Measurements from ENCODE around the gene KIRREL1.

The KIRREL1 gene

GRCh38 chr1:158062174-158062573 lies 68.7 kb downstream of the KIRREL1 start:
- no peak for DNase-seq (ENCODE audit: low spot score in 2 of 2)
- no peaks in the 10 kb centered on the region for H3K4me1 ChIP-seq
- no peaks in the 10 kb centered on the region for H3K9me3 ChIP-seq
- H3K27me3 ChIP-seq (ENCODE audit: low read depth) = no peaks in the 10 kb centered on the region
- no peaks in the 10 kb centered on the region; the same call in 1 of the 2 replicates for H3K36me3 ChIP-seq (replicated peaks)
- in situ Hi-C loops (cut with MboI; ENCODE audit: low sequenced_read_pairs) = no loop called here
- H3K4me3 ChIP-seq = no peak overlapping the region

DNA sequence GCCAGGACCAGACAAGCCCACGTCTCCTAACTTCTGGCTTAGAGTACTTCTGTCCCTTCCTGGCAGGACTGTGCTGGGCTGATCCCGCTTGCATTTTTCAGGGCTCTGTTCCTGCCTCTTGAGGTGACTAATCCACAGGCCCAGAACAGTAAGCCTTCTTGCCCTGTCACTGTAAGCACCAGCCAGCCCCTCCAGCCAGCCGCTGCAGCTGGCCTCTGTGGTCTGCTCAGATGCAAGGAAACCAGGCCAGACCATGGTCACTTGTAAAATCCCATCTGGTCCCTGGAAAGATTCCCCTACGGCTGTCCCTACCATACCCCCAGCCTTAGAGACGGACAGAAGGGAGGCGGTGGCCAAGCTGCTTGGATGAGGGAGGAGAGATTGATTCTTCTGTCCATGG lies 74.2 kb downstream of the KIRREL1 start:
- Histone ChIP-seq H3K27me3 (ENCODE audit: low read depth) (no peaks in the 10 kb centered on the region), H3K9me3 (no peaks in the 10 kb centered on the region), H3K36me3 (replicated peaks) (0 out of 2 replicates have a peak, but pooled peaks cover 3% of the 10 kb centered on the region), H3K4me1 (no peaks in the 10 kb centered on the region), H3K4me3 (no peak overlapping the region)
- DNase-seq (ENCODE audit: low spot score in 2 of 2) = no peak
- in situ Hi-C loops (cut with MboI; ENCODE audit: low sequenced_read_pairs) = no loop called here

DNA sequence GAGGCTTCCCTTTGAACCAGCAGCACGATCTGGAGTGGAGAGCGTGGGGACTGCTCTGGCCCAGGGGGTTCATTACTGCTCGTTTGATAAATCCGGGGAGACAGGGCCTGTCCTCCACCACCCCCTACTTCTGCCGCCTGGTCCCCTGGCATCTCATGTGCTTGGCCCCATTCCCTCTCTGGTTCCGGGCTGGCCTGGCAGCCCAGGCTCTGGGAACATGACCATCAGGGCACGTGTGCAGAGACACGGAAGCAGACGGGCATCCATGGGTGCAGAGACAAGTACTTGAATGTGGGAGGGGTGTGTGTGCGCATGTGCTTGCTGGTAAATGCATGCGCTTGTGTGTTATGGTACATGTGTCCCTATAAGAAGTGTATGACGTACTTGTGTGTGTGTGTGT lies 75.5 kb downstream of the KIRREL1 start:
- H3K27me3 ChIP-seq (ENCODE audit: low read depth) = no peaks in the 10 kb centered on the region
- H3K4me1 ChIP-seq = peaks cover 9% of the 10 kb centered on the region
- no peak overlapping the region for H3K4me3 ChIP-seq
- DNase-seq (ENCODE audit: low spot score in 2 of 2) = no peak
- in situ Hi-C loops (cut with MboI; ENCODE audit: low sequenced_read_pairs) = no loop called here
- H3K9me3 ChIP-seq = no peaks in the 10 kb centered on the region
- 0 out of 2 replicates have a peak, but pooled peaks cover 3% of the 10 kb centered on the region for H3K36me3 ChIP-seq (replicated peaks)

DNA sequence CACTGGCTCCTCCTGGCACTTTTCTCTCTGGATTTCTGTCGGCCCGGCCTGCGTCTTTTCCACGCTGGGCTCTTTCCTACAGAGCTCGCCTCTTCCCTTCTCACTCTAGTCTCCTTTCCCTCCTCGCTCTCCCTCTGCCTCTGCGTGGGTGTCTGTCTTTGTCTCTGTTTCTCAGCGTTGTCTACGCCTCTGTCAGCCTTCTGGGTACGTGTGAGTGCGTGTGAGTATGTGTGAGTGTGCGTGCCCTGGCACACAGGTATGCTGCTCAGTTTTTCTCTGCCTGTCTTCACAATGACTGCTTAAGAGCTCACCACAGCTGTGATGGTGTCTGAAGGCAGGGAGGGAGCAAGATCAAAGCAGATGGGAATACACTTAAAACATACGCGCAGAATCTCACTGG lies 77.7 kb downstream of the KIRREL1 start:
- Histone ChIP-seq H3K4me3 (no peak overlapping the region), H3K36me3 (replicated peaks) (peaks cover 3% of the 10 kb centered on the region; the same call in 1 of the 2 replicates), H3K4me1 (peaks cover 9% of the 10 kb centered on the region), H3K9me3 (no peaks in the 10 kb centered on the region), H3K27me3 (ENCODE audit: low read depth) (no peaks in the 10 kb centered on the region)
- no peak for DNase-seq (ENCODE audit: low spot score in 2 of 2)
- in situ Hi-C loops (cut with MboI; ENCODE audit: low sequenced_read_pairs) = no loop called here

- in situ Hi-C loops (cut with MboI; ENCODE audit: low sequenced_read_pairs) = no loop called here
- Histone ChIP-seq H3K4me3 (no peak overlapping the region), H3K27me3 (ENCODE audit: low read depth) (no peaks in the 10 kb centered on the region), H3K36me3 (replicated peaks) (peaks cover 13% of the 10 kb centered on the region; the same call in 1 of the 2 replicates), H3K4me1 (peaks cover 9% of the 10 kb centered on the region), H3K9me3 (no peaks in the 10 kb centered on the region)
- DNase-seq (ENCODE audit: low spot score in 2 of 2) = no peak
Observed at GRCh38 chr1:158075078-158075477, 81.6 kb downstream of the KIRREL1 start.

- peaks cover 20% of the 10 kb centered on the region for H3K36me3 ChIP-seq (replicated peaks)
- no peak for DNase-seq (ENCODE audit: low spot score in 2 of 2)
- in situ Hi-C loops (cut with MboI; ENCODE audit: low sequenced_read_pairs) = no loop called here
Observed at GRCh38 chr1:158076441-158076840, 83.0 kb downstream of the KIRREL1 start.

DNA sequence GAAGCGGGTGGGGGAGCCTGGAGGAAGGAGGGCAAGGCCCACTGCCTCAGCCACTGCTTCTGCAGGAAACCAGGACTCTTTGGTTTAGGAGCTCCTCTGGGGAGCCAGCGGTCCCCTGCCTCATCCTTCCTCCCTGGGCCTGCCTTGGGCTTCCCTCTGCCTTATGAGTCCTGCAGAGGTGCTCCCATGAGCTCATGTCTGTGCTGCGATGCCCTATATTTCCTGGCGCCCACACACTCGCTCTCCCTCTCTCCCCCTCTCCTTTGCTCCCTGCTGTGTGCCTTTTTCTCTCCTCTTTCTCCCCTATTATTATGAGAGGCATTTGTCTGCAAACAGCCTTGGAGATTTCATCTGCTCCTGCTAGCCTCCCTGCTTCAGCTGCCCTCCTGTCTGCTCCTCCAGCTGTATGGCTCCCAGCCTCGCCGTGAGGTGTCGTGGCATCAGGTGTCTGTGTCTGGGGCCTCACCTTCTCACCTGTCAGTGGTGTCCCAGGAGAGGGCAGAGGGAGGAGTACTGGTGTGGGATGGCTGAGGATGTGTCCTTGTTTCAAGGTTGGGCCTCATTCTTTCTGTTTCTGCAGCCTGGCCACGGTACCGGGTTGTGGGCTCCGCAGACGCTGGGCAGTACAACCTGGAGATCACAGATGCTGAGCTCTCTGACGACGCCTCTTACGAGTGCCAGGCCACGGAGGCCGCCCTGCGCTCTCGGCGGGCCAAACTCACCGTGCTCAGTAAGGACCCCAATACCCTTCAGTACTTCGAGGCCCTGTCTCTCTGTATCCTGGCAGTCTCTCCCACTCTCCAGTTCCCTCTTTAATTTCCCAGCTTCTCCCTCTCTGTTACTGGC lies 84.2 kb downstream of the KIRREL1 start:
- Histone ChIP-seq H3K9me3 (no peaks in the 10 kb centered on the region), H3K27me3 (ENCODE audit: low read depth) (no peaks in the 10 kb centered on the region), H3K4me1 (peaks cover 9% of the 10 kb centered on the region), H3K4me3 (no peak overlapping the region), H3K36me3 (replicated peaks) (peaks cover 25% of the 10 kb centered on the region)
- in situ Hi-C loops (cut with MboI; ENCODE audit: low sequenced_read_pairs) = no loop called here
- no peak for DNase-seq (ENCODE audit: low spot score in 2 of 2)

More at GRCh38 chr1:158076441-158076840, 83.0 kb downstream of the KIRREL1 start:
- Histone ChIP-seq H3K4me1 (peaks cover 9% of the 10 kb centered on the region), H3K4me3 (no peak overlapping the region), H3K9me3 (no peaks in the 10 kb centered on the region), H3K27me3 (ENCODE audit: low read depth) (no peaks in the 10 kb centered on the region)

DNA sequence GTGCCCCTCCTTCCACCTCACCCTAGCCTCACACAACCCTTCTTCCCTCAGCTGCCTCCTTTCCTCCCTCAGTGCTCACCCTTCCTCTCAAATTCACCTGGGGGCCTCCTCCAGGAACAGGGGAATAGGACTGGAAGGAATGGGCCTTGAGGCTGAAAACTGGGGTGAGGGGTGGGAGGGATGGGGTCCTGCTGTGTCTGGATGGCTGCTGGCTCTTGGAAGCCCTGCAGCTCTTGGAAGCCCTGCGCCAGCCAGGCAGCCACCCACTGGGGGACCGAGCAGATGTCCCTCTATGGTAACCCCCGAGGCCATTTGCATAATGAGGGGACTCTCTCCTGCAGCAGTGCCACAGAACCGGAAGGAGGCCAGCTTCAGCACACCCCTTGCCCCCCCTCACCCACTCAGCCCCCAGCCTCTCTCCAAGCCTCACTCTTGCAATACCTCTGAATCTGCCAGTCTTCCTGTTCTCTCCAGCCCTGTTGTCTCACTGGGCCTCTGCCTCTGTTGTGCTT lies 85.2 kb downstream of the KIRREL1 start:
- in situ Hi-C loops (cut with MboI; ENCODE audit: low sequenced_read_pairs) = no loop called here
- Histone ChIP-seq H3K36me3 (replicated peaks) (peaks cover 25% of the 10 kb centered on the region), H3K27me3 (ENCODE audit: low read depth) (no peaks in the 10 kb centered on the region), H3K9me3 (no peaks in the 10 kb centered on the region), H3K4me1 (peaks cover 3% of the 10 kb centered on the region), H3K4me3 (no peak overlapping the region)
- DNase-seq (ENCODE audit: low spot score in 2 of 2) = no peak

DNA sequence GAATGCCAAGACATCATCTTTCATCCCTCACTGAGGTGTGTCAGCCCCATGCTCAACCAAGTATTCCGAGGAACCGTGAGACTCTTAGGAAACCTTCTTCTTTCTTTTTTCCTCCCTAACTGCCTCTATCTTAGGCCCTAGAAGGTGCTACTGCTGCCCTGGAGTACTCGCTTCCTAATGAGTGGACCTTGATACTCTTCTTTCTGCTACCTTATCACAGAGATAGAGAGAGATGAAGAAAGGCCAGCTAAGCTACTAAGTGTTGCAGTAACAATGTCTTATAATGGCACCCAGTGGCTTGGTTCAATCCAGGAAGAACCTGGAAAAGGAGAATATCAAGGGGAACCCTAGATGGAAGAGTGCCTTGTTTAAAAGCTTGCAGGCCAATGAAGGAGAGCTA lies 86.6 kb downstream of the KIRREL1 start:
- H3K4me1 ChIP-seq = no peaks in the 10 kb centered on the region
- no peaks in the 10 kb centered on the region for H3K9me3 ChIP-seq
- peaks cover 35% of the 10 kb centered on the region for H3K36me3 ChIP-seq (replicated peaks)
- in situ Hi-C loops (cut with MboI; ENCODE audit: low sequenced_read_pairs) = loop anchor here (10.0 kb wide), 1 partner anchor 65 kb away; no protein-coding TSS in a partner anchor
- H3K4me3 ChIP-seq = no peak overlapping the region
- no peaks in the 10 kb centered on the region for H3K27me3 ChIP-seq (ENCODE audit: low read depth)
- no peak for DNase-seq (ENCODE audit: low spot score in 2 of 2)

DNA sequence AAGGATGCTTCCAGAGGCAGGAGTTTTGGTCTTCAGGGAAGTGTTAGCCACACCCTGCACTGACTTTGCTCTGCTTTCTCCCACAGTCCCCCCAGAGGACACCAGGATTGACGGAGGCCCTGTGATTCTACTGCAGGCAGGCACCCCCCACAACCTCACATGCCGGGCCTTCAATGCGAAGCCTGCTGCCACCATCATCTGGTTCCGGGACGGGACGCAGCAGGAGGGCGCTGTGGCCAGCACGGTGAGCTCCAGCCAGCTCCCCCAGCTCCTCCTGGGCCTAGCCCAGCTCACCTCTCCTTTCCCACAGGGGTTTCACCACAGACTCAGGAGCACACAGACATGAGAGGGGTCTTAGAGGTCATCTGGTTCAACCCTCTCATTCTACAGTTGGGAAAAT lies 90.9 kb downstream of the KIRREL1 start:
- no peak for DNase-seq (ENCODE audit: low spot score in 2 of 2)
- Histone ChIP-seq H3K27me3 (ENCODE audit: low read depth) (no peaks in the 10 kb centered on the region), H3K36me3 (replicated peaks) (peaks cover 59% of the 10 kb centered on the region), H3K4me1 (no peaks in the 10 kb centered on the region), H3K4me3 (no peak overlapping the region), H3K9me3 (no peaks in the 10 kb centered on the region)
- in situ Hi-C loops (cut with MboI; ENCODE audit: low sequenced_read_pairs) = loop anchor here (10.0 kb wide), 1 partner anchor 60 kb away; no protein-coding TSS in a partner anchor

- no peak for DNase-seq (ENCODE audit: low spot score in 2 of 2)
- H3K4me3 ChIP-seq = no peak overlapping the region
- no peaks in the 10 kb centered on the region for H3K4me1 ChIP-seq
- H3K9me3 ChIP-seq = no peaks in the 10 kb centered on the region
- in situ Hi-C loops (cut with MboI; ENCODE audit: low sequenced_read_pairs) = loop anchor here (10.0 kb wide), 1 partner anchor 60 kb away; no protein-coding TSS in a partner anchor
- peaks cover 60% of the 10 kb centered on the region for H3K36me3 ChIP-seq (replicated peaks)
- H3K27me3 ChIP-seq (ENCODE audit: low read depth) = no peaks in the 10 kb centered on the region
Observed at GRCh38 chr1:158084747-158085146, 91.3 kb downstream of the KIRREL1 start.

DNA sequence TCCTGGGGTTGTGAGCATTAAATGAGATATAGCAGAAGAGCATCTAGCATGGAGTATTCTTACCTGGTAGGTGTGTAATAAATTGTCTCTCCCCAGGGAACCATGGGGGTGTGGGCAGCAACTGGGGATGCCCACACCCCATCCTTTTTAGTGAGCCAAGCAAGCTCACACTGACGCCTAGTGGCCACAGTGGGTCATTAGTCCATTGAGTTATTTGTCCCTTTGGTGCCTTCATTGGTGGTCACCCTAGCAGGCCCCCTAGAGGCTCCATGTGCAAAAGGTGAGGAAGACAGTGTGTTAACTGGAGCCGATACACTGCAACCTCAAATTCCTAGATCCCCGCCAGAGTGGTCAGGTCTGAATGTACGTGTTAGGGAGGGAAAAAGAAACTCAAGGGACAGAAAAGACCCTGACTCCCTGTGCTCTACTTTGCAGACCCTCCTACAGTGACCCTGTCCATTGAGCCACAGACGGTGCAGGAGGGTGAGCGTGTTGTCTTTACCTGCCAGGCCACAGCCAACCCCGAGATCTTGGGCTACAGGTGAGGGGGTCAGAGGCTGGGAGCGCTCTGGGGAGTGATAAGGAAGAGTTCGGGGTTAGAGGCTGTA lies 94.0 kb downstream of the KIRREL1 start:
- in situ Hi-C loops (cut with MboI; ENCODE audit: low sequenced_read_pairs) = loop anchor here (10.0 kb wide), 1 partner anchor 57 kb away; no protein-coding TSS in a partner anchor
- Histone ChIP-seq H3K36me3 (replicated peaks) (peaks cover 57% of the 10 kb centered on the region), H3K9me3 (no peaks in the 10 kb centered on the region), H3K4me1 (no peaks in the 10 kb centered on the region), H3K4me3 (no peak overlapping the region), H3K27me3 (ENCODE audit: low read depth) (no peaks in the 10 kb centered on the region)
- DNase-seq (ENCODE audit: low spot score in 2 of 2) = peak; percentile 75 to 83

- no peak for DNase-seq (ENCODE audit: low spot score in 2 of 2)
- in situ Hi-C loops (cut with MboI; ENCODE audit: low sequenced_read_pairs) = loop anchor here (10.0 kb wide), 1 partner anchor 55 kb away; no protein-coding TSS in a partner anchor
- no peaks in the 10 kb centered on the region for H3K27me3 ChIP-seq (ENCODE audit: low read depth)
- peaks cover 65% of the 10 kb centered on the region for H3K36me3 ChIP-seq (replicated peaks)
- no peaks in the 10 kb centered on the region for H3K4me1 ChIP-seq
- no peaks in the 10 kb centered on the region for H3K9me3 ChIP-seq
- no peak overlapping the region for H3K4me3 ChIP-seq
Observed at GRCh38 chr1:158089476-158089875, 96.0 kb downstream of the KIRREL1 start.
